ENCODE data around the gene MEAF6.

DNA sequence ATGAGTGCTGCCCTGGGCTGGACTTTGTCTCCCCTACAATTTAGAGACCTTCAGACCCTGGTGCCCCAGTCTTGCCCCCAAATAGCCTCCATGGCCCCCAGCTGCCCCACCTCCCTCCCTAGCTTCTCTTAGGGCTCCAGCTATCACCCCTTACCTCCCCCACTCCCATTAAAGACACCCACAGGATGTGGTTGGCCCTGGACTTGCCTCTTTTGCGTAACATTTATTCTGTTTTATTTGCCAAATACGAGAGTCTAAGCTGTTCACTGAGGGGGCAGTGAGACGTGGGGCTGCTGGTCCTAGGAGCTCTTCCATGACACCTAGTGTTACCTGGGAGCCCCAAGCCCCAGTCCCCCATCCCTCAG, 35.7 kb downstream of the MEAF6 start:
- no peak for TF ChIP-seq EZH2 (IDR thresholded peaks at IDR 0.05; ENCODE audit: insufficient read depth, poor library complexity, severe bottlenecking)
- no peak for TF ChIP-seq EZH2phosphoT487 (IDR thresholded peaks at IDR 0.05; ENCODE audit: insufficient read depth, low read depth)
